Sigmoid colon (tissue), 7 donors: ENCODE measurements around the gene TBCA. TPM values are rescaled to one million over a fixed set of nuclear protein-coding genes. Genes with fewer than 3 reads are reported as not detected.

Experiments
- DNase-seq: peaks from one replicate; pipeline ENCODE4 v3.0.0-alpha.2; 2019
- H3K27ac ChIP-seq, 4 donors: fragments of 200-600 bp; sonication (generic); one replicate each; pipeline ENCODE4 v1.5.1; 2016 to 2019; ENCODE audit warnings: mild to moderate bottlenecking in 1 of 4
- H3K27me3 ChIP-seq, 3 donors: fragments of 200-600 bp; sonication (generic); one replicate each; pipeline ENCODE4 v1.5.1; 2019; ENCODE audit warnings: mild to moderate bottlenecking in 1 of 3
- H3K36me3 ChIP-seq, 4 donors: fragments of 200-600 bp; sonication (generic); one replicate each; pipeline ENCODE4 v1.5.1; 2016 to 2019
- H3K4me1 ChIP-seq, 4 donors: fragments of 200-600 bp; sonication (generic); one replicate each; pipeline ENCODE4 v1.5.1; 2017 to 2019
- H3K4me3 ChIP-seq, 4 donors: fragments of 200-600 bp; sonication (generic); one replicate each; pipeline ENCODE4 v1.5.1; 2017 to 2019; ENCODE audit warnings: mild to moderate bottlenecking in 2 of 4, moderate library complexity in 1 of 4
- H3K9me3 ChIP-seq, 4 donors: fragments of 200-600 bp in 3 of 4; sonication (generic) in 3 of 4; one replicate each; pipeline versions ENCODE4 v1.5.1 to v1.6.1; 2013 to 2019
- CTCF ChIP-seq, 4 experiments: fragments of 450-650 bp in 3 of 4; fragments of 200-600 bp in 1 of 4; IDR thresholded peaks; one replicate each; pipeline ENCODE4 v1.5.1; 2016 to 2019; ENCODE audit warnings: antibody characterized with exemption in 4 of 4, mild to moderate bottlenecking in 3 of 4, moderate library complexity in 2 of 4
- EP300 ChIP-seq, 4 donors: sonication (generic); formaldehyde crosslinking; IDR thresholded peaks; one replicate each; pipeline ENCODE4 v1.6.1; 2017; ENCODE audit warnings: antibody characterized with exemption in 4 of 4
- POLR2A ChIP-seq, 2 donors: fragments of 450-650 bp; IDR thresholded peaks; one replicate each; pipeline ENCODE4 v1.6.1; 2016; ENCODE audit warnings: antibody characterized with exemption in 2 of 2, mild to moderate bottlenecking in 2 of 2, moderate library complexity in 2 of 2
- POLR2AphosphoS5 ChIP-seq, 4 donors: sonication (generic); formaldehyde crosslinking; IDR thresholded peaks; one replicate each; pipeline ENCODE4 v1.6.1; 2017; ENCODE audit warnings: antibody characterized with exemption in 4 of 4
- WGBS, 2 donors: extraction: QIAGEN DNeasy Blood & Tissue Kit; methylation state at CpG; one replicate each; pipeline ENCODE4 v1.1.7; 2013; 5-methylcytosine and 5-hydroxymethylcytosine counted together
- intact Hi-C: fragments of 100-400 bp; cut with DNase I; formaldehyde crosslinking; loops from one replicate; pipeline ENCODE4 v1.15.1; 2023
- polyA plus RNA-seq, 3 donors: library from polyadenylated mRNA; stranded (reverse); fragments of 200-250 nt; gene quantifications; one replicate each; pipeline ENCODE4 v1.2.3, GENCODE V29; 2013
- total RNA-seq, 4 donors: library from RNA; depleted of rRNA; stranded (reverse); fragments of >200 nt; gene quantifications; one replicate each; pipeline ENCODE4 v1.1.0, GENCODE V29; 2016
- donor health status: healthy with polysubstance abuse.
- donor health status: Bipolar disorder and iron deficiency.
- donor health status: healthy.

TBCA gene
- total and polyA plus RNA-seq, 7 donors, result 174 to 240 (median 222) TPM

GRCh38 chr5:77650686-77651085, 125.5 kb downstream of the TBCA start:
- Histone ChIP-seq H3K4me3 (no peak overlapping the region), H3K9me3 (no peaks in the 10 kb centered on the region), H3K4me1 (peaks cover 0 to 2% (median 2%) of the 10 kb centered on the region in 4 donors), H3K36me3 (no peaks in the 10 kb centered on the region), H3K27me3 (peaks cover 3 to 17% (median 5%) of the 10 kb centered on the region in 3 donors), H3K27ac (no peak overlapping the region)
- 10 to 59% methylated on average over 1 of the region's 1 CpG for WGBS, 2 donors
- no peak for TF ChIP-seq POLR2AphosphoS5 (IDR thresholded peaks at IDR 0.05)
- intact Hi-C loops, result no loop called here
- DNase-seq, result no peak

GRCh38 chr5:77649776-77650175, 126.4 kb downstream of the TBCA start:
- no peak overlapping the region for H3K4me3 ChIP-seq
- peaks cover 11 to 26% (median 14%) of the 10 kb centered on the region in 3 donors for H3K27me3 ChIP-seq
- WGBS, 2 donors, result 89 to 90% methylated on average over 2 of the region's 2 CpGs
- peaks cover 0 to 11% (median 8%) of the 10 kb centered on the region in 4 donors for H3K4me1 ChIP-seq
- H3K9me3 ChIP-seq, result no peaks in the 10 kb centered on the region
- intact Hi-C loops, result loop anchor here (5.0 to 10.0 kb wide), 3 partner anchors 203 to 355 kb away; no protein-coding TSS in a partner anchor
- TF ChIP-seq CTCF (IDR thresholded peaks at IDR 0.05) (no peak), POLR2A (IDR thresholded peaks at IDR 0.05) (no peak), POLR2AphosphoS5 (IDR thresholded peaks at IDR 0.05) (no peak)
- H3K27ac ChIP-seq, result no peak overlapping the region
- DNase-seq, result no peak
- H3K36me3 ChIP-seq, result no peaks in the 10 kb centered on the region

GRCh38 chr5:77645995-77646639, 130.0 kb downstream of the TBCA start:
- Histone ChIP-seq H3K36me3 (no peaks in the 10 kb centered on the region), H3K27ac (no peak overlapping the region), H3K9me3 (peaks cover 0 to 2% (median 0%) of the 10 kb centered on the region in 4 donors), H3K27me3 (peaks cover 46 to 59% (median 50%) of the 10 kb centered on the region in 3 donors), H3K4me1 (peaks cover 0 to 25% (median 21%) of the 10 kb centered on the region in 4 donors), H3K4me3 (peak overlapping the region in 2 of 4 donors; percentile 26 to 41)
- TF ChIP-seq POLR2AphosphoS5 (IDR thresholded peaks at IDR 0.05) (no peak), EP300 (IDR thresholded peaks at IDR 0.05) (no peak), POLR2A (IDR thresholded peaks at IDR 0.05) (no peak), CTCF (IDR thresholded peaks at IDR 0.05) (no peak)
- intact Hi-C loops, result loop anchor here (5.0 to 10.0 kb wide), 3 partner anchors 206 to 359 kb away; no protein-coding TSS in a partner anchor
- 37 to 45% methylated on average over 11 of the region's 11 CpGs for WGBS, 2 donors
- DNase-seq, result no peak

GRCh38 chr5:77645158-77645994, 130.8 kb downstream of the TBCA start:
- Histone ChIP-seq H3K27me3 (peaks cover 54 to 64% (median 58%) of the 10 kb centered on the region in 3 donors), H3K9me3 (peaks cover 0 to 2% (median 0%) of the 10 kb centered on the region in 4 donors), H3K4me1 (peaks cover 0 to 32% (median 28%) of the 10 kb centered on the region in 4 donors), H3K27ac (no peak overlapping the region), H3K4me3 (peak overlapping the region in 2 of 4 donors; percentile 26 to 41), H3K36me3 (no peaks in the 10 kb centered on the region)
- WGBS, 2 donors, result 1 to 2% methylated on average over 80 of the region's 80 CpGs
- intact Hi-C loops, result loop anchor here (5.0 to 10.0 kb wide), 3 partner anchors 207 to 359 kb away; no protein-coding TSS in a partner anchor
- TF ChIP-seq EP300 (IDR thresholded peaks at IDR 0.05) (no peak), CTCF (IDR thresholded peaks at IDR 0.05) (peak in 1 of 4 experiments; percentile 51)
- DNase-seq, result no peak
